HPDE6-E6E7 (cell line): ENCODE results near the gene CPTP.
"Not testable (repeated sequence)": the region's sequence is repeated elsewhere in the genome, so short reads cannot be mapped to it uniquely, and the experiment has no call there.

Experiments used
- DNase-seq: peaks from one replicate; pipeline ENCODE4 v3.0.0; 2011; ENCODE audit warnings: missing footprints; ENCODE audit errors: extremely low spot score

CPTP gene

DNA sequence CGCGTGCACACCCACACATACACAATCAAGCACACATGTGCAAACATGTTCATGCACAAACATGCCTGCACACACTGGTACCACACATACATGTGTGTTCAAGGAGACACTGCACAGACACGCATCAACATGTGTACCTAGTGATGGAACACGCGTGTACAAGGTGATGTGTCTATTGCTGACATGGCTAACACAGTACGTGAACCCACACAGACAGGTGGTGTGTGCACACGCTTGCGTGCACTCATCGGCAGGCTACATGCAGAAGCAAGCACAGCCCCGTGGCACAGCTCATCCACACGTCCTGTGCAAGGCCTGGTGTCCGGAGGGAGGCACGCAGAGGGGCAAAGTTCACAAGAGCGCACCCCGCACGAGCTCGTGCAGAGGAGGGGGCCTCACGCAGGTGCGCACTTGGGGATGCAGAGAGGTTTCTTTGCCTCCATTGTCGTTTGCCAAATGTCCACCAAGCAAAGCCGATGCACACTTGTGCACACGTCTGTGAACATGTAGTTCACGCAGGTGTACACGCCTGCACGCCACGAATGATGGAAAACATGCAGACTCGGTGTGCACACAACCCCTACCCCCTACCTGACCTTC lies 17.8 kb upstream of the CPTP start:
- no peak for DNase-seq

DNA sequence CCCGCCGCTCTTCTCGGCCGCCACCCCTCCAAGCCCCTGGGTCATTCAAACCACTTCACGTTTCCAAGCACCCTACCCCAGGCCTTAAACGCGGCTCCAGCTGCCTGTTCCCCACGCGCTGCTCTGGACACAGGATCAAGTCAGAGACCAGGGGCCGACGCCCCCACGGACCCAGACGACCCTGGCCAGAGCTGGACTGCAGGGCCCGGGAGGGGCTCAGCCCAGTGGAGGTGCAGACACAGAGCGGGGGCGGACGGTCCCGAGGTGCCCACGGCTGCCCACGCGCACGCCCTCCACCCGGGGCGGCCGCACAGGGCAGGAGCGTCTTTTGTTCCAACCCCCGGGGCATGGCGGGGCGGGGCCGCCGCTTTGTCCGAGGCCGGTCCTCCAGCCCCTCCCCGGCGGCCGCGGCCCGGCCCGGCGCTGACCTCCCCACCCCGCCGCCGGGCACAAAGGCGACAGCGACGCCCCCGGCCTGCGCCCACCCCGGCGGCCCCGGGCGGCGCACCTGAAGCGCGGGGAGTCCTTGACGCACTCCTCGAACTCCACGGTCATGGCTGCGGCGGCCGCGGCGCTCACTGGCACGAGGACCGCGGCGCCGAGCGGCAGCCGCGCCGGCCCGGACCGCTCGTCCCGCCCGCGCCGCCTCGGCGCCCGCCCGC lies 17.2 kb upstream of the CPTP start:
- DNase-seq, result no peak

DNA sequence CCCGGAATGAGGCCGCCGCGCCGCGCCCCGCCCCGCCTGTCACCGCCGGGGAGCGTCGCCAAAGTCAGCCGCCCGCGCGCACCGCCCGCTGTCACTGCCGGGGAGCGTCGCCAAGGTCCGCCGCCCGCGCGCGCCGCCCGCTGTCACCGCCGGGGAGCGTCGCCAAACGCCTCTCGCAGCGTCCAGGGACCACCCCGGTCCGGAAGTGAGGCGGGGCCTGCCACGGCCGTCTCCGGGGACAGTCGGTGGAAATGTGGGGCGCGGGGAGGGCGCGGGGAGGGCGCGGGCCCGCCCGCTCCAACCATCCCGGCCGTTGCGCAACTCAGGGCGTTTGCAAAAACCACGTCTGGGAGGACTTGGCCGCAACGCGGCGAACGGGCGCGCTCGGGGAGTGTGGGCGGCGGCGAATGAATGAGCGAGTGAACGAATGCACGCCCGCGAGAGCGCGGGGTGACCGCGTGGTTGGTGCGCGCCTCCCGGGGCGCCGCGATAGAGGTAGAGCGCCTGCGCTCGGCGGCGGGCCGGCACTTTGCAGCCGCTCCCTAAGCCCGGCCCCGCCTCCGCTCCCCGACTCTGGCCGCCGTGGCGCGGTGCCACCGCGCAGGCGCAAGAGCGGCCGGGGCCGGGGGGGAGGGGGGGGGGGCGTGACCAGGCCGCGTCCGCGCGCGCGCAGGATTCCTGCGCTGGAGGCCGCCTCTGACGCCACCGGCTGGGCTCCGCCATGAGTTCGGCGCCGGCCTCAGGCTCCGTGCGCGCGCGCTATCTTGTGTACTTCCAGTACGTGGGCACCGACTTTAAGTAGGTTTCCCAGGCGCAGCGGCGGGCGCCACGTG lies 16.5 kb upstream of the CPTP start, which contains the start of the genes ACAP3 and PUSL1:
TSS of gene ACAP3 (minus strand) at position 8 of the 833 bp plus-strand sequence. CDS start 115 bp downstream, outside the sequence.
TSS of gene PUSL1 (plus strand) at position 675 of the 833 bp plus-strand sequence. CDS start at position 722, 47 bp downstream.
- DNase-seq, result peak; percentile 83

DNA sequence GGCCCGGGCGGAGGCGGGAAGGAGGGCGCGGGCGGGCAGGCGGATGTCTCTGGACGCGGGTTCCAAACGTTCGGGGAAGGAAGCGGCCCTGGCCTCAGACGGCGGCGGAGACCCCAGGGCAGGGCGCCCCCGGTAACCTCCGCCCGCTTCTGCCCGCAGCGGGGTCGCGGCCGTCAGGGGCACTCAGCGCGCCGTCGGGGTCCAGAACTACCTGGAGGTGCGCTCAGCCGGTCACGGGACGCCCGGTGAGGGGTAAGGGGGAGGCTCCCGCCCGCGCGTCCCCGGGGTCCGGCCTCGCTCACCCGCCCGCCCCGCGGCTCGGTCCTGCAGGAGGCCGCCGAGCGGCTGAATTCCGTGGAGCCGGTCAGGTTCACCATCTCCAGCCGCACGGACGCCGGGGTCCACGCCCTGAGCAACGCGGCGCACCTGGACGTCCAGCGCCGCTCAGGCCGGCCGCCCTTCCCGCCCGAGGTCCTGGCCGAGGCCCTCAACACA lies 15.8 kb upstream of the CPTP start:
- DNase-seq, result no peak

DNA sequence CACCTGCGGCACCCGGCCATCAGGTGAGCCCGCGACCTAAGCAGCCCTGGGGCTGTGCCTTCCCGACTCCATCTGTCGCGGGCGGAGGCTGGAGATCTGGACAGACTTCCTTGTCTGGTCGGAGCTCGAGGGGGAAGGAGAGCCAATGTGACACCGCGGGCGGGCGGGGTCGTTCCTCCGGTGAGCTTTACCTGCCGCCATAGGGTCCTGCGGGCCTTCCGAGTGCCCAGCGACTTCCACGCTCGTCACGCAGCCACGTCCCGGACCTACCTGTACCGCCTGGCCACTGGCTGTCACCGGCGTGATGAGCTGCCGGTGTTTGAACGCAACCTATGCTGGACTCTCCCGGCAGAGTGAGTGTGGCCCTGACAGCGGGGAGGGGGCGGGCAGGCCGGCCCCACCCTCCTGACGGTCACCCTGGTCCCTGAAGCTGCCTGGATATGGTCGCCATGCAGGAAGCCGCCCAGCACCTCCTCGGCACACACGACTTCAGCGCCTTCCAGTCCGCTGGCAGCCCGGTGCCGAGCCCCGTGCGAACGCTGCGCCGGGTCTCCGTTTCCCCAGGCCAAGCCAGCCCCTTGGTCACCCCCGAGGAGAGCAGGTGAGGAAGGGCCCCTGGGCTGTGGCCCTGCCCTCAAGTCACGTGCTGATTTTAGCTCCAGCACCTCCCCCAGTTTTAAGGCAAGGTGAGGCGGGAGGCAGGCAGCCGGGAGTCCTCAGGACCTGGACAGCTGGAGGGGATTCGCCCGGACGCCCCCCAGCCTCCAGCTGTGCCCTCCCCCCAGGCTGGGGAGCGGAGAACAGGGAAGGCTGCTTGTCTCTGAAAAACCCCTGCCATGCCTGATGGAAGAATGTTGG lies 15.1 kb upstream of the CPTP start:
- no peak for DNase-seq

DNA sequence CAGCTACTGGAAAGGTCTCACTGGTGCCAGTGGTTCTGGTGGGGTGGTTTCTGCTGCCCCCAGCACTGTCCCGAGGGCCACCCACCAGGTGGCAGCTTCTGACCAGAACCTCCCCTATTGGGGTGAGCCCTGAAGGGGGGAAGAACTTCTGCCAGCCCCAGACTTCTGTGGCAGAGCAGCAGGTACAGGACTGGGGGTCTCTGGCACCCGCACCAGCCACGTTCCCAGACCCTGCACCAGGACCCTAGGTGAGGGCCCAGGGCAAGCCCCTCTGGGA lies 14.6 kb upstream of the CPTP start:
- no peak for DNase-seq

DNA sequence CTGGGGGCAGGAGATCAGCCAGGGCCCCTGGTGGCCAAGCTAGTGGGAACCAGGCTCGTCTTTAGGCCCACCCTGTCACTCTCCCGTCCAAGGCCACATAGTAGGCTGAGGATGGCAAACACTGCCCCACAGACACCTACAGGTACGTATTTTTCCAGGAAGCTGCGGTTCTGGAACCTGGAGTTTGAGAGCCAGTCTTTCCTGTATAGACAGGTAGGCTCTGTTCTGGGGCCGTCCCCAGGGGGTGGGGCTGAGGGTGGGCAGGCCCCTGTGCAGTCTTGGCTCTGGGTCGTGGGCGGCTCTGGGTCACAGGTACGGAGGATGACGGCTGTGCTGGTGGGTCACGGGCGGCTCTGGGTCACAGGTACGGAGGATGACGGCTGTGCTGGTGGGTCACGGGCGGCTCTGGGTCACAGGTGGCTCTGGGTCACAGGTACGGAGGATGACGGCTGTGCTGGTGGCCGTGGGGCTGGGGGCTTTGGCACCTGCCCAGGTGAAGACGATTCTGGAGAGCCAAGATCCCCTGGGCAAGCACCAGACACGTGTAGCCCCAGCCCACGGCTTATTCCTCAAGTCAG lies 14.0 kb upstream of the CPTP start:
- DNase-seq, result no peak

DNA sequence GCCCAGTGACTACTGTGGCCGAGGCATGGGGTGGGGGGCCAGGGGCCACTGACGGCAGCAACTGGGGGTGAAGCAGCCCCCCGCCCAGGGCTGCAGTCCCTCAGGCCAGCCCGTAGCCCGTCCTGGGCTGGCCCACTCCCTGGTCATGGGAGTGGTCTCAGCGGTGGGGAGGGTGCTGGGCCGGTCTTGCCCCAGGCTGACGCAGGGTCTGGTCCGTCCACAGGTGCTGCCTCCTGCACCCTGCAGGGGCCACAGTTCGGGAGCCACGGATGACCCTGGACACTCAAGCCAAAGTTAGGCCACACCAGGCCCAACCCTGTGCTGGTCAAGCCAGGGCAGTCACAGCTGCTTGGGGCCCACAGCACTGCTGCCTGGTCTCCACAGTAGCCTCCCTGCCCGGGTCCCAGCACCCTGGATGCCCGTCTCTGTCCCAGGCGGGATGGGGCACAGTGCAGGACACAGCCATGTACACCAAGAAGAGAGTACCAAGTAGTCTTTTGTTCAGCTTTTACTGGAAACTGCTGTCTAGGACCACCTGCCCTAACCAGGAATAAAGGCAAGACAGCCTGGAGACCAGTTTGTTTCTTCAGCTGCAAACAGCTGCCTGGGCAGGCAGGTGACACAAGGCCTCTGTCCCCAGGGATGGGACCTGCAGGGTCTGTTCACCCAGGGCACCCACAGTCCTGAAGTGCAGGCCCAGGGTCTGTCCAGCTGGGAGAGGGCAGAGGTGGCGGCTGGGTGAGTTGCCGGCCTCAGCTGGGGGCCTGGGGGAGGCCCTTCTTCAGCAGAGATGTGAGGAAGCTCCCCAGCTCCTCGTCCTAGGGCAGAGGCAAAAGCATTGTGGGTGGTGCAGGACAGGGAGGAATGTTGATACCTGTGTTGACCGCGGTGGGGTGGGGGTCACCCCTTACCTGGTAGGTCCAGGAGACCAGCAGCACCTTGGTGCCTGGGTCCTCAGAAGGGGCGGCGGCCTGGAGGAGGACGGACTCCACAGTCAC lies 13.2 kb upstream of the CPTP start:
- DNase-seq, result no peak

DNA sequence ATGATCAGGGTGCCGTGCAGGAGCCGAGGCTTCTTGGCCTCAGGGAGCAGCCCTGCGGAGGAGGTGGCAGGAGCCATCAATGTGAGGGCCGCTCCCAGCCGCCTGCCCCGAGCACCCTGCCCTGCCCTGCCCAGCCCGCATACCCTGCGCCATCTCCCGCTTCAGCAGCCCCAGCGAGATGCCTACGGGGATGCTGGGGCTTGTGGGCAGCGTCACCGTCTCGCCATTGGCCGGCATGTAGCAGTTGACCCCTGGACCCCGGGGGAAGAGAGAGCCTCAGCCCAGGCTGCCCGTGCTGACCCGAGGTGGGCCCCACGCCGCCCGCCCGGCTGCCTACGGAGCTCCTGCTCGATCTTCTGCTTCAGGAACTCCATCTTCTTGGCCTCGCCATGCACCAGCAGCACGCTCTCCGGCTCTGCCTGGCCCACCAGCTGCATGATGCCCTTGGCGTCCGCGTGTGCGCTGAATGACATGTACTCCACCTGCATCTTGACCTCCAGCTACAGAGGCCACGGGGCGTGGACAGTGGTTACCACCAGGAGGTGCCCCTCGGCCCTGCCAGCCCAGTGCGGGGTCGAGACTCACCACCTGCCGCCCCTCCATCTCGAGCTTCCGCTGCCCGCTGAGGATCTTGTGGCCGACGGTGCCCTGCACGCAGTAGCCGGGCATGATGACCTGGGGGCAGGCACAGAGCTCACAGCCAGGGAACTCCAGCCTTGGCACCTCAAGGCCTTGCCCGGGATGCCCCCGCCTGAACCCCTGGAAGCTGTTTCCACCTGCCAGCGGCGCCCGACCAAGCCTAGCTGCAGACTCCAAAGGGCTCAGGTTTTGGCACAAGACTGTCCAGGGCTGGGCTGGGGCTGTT lies 11.9 kb upstream of the CPTP start:
- no peak for DNase-seq

DNA sequence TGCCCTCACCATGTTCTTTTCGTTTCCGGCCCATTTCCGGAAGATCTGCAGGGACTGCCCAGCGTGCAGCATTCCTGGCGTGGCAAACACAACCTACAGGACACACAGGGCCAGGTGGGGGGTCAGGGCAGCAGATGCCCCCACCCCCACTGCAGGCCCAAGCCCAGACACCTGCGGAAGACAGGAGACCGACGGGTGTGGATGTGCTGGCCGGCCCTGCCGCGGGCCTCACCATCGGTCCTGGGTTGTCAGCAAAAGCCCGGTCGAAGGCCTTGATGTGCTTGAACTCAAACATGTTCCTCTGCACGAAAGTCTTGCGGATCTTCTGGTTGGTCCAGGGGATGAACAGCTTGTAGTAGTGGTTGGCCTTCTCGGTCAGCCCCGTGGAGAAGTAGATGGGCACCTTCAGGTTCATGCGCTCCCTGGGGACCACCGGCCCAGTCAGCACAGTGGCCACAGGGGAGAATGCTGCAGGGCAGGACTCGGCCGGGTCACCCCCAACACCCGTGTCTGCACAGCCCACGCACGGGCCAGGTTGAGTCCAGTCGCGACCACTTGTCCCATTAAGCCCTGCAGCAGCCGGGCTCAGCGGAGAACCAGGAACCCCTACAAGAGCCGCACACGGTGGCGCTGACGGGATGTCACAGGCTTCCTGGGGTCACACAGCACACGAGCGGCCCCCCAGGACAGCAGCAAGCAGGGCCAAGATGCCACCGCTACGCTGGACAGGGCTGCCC lies 10.9 kb upstream of the CPTP start:
- DNase-seq, result no peak

DNA sequence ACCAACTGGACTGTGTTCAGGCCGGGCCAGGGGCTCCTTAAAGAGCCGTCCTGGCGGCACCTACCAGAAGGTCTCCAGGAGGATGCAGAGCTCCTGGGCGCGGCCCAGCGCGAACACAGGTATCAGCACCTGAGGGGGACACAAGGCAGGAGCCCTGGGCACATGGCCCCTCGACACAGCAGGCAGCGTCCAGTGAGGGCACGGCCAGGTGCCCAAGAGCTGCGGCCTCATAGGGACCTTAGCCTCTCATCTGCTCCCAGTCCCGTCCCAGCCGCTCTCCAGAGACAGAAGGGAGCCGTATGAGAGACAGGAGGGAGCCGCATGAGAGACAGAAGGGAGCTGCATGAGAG lies 10.4 kb upstream of the CPTP start:
- DNase-seq, result no peak

DNA sequence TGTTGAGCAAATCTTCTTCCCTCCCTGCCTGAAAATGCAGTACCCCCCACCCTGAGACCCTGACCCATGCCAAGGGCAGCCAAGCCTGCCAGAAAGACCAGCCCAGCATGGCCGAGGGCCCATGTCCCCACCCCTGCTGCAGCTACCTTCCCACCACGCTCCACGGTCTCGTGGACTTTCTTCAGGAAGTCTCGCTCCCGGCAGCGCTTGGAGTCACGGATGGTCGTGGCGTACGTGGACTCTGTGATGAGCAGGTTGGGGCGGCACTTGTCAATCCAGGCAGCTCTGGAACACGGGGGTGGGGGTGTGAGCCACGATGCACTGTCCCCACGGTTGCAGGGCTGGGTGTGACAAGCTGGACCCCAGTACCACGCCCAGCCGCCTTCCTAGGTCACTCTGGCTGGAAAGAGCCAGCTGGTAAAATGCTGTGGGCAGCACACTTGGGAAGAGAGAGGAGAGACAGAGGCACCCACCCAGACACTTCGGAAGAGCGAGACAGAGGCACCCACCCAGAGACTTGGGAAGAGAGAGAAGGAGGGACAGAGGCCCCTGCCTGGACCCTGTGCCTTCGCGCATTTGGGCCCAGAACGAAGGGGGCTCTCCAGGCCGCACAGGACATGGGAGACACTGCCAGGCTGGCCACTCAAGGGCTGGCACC lies 9.8 kb upstream of the CPTP start:
- DNase-seq, result no peak

DNA sequence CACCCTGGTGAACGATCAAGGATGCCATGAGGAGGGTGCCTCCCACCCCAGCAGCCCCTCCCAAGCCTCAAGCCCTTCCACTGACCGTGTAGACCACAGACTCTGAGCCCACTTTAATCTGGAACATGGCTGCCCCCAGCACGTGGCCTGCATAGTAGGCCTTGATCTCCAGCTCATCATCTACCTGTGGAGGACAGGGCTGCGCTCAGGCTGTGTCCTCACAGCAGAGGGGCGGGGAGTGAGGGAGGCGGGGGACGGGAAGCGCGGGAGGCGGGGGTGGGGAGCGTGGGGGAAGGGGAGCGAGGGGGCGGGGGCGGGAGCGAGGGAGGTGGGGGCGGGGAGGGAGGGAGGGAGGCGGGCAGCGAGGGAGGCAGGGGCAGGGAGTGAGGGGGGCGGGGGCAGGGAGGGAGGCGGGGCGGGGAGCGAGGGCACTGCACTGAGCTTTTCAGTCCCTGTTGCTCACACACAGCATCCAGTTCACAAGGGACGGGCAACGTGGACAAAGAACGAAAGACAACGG lies 9.1 kb upstream of the CPTP start:
- DNase-seq, result no peak

DNA sequence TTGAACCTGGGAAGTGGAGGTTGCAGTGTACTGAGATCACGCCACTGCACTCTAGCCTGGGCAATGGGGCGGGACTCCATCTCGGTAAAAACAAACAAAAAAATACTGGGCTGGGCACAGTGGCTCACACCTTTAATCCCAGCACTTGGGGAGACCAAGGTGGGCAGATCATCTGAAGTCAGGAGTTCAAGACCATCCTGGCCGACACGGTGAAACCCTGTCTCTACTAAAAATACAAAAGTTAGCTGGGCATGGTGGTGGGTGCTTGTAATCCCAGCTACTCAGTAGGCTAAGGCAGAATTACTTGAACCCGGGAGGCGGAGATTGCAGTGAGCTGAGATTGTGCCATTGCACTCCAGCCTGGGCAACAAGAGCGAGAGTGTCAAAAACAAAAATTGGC lies 8.4 kb upstream of the CPTP start:
- DNase-seq, result not testable (repeated sequence)

DNA sequence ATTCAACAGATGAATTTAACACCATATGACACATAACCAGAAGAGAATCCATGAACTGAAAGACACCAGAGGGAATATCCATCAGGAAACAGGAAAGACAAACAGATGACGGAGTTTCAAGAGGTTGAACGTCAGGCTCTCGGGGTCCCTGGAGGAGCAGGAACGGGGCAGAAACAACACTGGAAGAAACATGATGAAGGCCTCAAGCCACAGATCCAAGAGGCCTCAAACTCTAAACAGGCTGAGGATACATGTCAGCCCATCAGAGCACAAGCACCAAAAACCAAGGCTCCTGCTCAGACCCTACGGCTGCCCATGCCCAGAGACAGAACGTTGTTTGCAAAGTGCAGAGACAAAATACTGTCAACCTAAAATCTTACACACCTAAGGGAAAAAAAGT lies 7.2 kb upstream of the CPTP start:
- DNase-seq, result no peak

DNA sequence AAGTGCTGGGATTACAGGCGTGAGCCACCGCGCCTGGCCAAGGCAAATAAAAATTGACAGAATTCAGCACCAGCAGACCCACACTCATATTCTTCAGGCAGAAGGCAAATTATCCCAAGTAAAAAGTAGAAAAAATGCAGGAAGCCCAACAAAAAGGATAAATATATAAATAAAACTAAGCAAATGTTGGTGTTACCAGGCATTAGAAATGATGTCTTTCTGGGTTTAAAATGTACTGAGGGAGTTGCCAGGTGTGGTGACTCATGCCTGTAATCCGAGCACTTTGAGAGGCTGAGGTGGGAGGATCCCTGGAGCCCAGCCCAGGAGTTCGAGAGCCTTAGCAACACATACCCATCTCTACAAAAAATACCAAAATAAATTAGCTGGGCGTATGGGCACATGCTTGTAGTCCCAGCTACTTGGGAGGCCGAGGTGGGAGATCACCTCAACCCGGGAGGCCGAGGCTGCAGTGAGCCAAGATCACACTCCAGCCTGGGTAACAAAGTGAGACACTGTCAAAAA lies 6.4 kb upstream of the CPTP start:
- no peak for DNase-seq

DNA sequence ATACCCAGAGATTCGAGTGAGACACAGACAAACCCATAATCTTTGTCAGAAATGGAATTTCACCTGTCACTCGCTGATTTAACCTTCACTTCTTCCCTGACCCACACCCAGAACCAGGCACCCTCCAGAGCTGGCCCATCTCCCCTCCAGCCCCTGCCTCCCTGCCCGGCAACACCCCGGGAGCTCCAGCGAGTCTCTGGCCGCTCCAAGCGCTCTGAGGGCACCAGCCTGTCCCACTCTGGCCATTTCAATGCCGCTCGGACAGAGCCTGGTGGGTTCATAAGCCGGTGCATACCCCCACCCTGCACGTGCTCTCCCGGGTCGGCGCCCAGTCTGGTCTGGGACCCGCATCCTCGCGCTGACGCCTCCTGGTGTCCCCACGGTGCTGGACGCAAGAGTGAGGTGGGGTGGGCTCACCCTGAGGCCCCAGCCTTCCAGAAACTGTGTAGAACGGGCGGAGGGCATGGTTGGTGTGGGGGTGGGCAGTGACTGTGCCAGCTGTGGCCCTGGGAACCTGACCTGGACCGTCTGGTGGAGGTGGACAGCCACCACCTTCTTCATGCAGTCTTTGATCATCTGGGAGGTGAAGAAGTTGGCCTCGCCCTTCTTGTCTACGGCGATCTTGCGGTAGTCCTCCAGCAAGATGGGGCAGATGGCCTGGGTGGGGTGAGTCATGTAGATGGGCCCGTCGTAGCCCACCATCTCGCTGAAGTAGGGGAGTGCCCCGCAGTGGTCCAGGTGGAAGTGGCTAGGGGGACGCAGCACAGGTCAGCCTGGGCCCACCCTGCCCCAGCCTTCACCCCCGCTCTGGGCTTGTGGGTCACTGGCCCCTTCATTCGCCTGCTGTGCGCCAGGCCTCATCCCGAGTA lies 5.6 kb upstream of the CPTP start:
- no peak for DNase-seq
